ENCODE results near the gene NR4A3. TPM values are rescaled to one million over a fixed set of nuclear protein-coding genes. Genes with fewer than 3 reads are reported as not detected.
"Not testable (repeated sequence)": the region's sequence is repeated elsewhere in the genome, so short reads cannot be mapped to it uniquely, and the experiment has no call there.

NR4A3 gene
- total and polyA plus RNA-seq, 9 donors = 0.40 to 3.2 (median 0.86) TPM

- H3K36me3 ChIP-seq (ENCODE audit: control insufficient read depth, insufficient read depth, low read length) = no peaks in the 10 kb centered on the region
- no peak overlapping the region for H3K4me3 ChIP-seq (ENCODE audit: low read length)
- no peaks in the 10 kb centered on the region for H3K27me3 ChIP-seq (ENCODE audit: control insufficient read depth, insufficient read depth, low read length)
- no peak overlapping the region for H3K27ac ChIP-seq (ENCODE audit: low read length)
- DNase-seq = no peak
- no peaks in the 10 kb centered on the region for H3K9me3 ChIP-seq (replicated peaks; ENCODE audit: control insufficient read depth, low read depth, low read length)
- no peaks in the 10 kb centered on the region for H3K4me1 ChIP-seq (ENCODE audit: control insufficient read depth, insufficient read depth, low read length)
- 67% methylated on average over 1 of the region's 2 CpGs for WGBS (ENCODE audit: insufficient coverage)
Measured at GRCh38 chr9:99851500-99851822, 29.8 kb downstream of the NR4A3 start.

- WGBS (ENCODE audit: insufficient coverage) = no CpG with 5 or more reads among the region's 4 CpGs
- no peaks in the 10 kb centered on the region for H3K27me3 ChIP-seq (ENCODE audit: control insufficient read depth, insufficient read depth, low read length)
- no peaks in the 10 kb centered on the region for H3K36me3 ChIP-seq (ENCODE audit: control insufficient read depth, insufficient read depth, low read length)
- no peak overlapping the region for H3K4me3 ChIP-seq (ENCODE audit: low read length)
- DNase-seq = no peak
- H3K4me1 ChIP-seq (ENCODE audit: control insufficient read depth, insufficient read depth, low read length) = no peaks in the 10 kb centered on the region
- no peak overlapping the region for H3K27ac ChIP-seq (ENCODE audit: low read length)
- no peaks in the 10 kb centered on the region for H3K9me3 ChIP-seq (replicated peaks; ENCODE audit: control insufficient read depth, low read depth, low read length)
Measured at GRCh38 chr9:99852617-99853016, 30.9 kb downstream of the NR4A3 start.

GRCh38 chr9:99855467-99856176 is 33.9 kb downstream of the NR4A3 start:
- Histone ChIP-seq H3K27me3 (ENCODE audit: control insufficient read depth, insufficient read depth, low read length) (no peaks in the 10 kb centered on the region), H3K4me1 (ENCODE audit: control insufficient read depth, insufficient read depth, low read length) (peaks cover 3% of the 10 kb centered on the region), H3K27ac (ENCODE audit: low read length) (no peak overlapping the region), H3K4me3 (ENCODE audit: low read length) (no peak overlapping the region), H3K36me3 (ENCODE audit: control insufficient read depth, insufficient read depth, low read length) (no peaks in the 10 kb centered on the region), H3K9me3 (replicated peaks; ENCODE audit: control insufficient read depth, low read depth, low read length) (no peaks in the 10 kb centered on the region)
- no CpG with 5 or more reads among the region's 8 CpGs for WGBS (ENCODE audit: insufficient coverage)
- DNase-seq = no peak

- no CpG with 5 or more reads among the region's 3 CpGs for WGBS (ENCODE audit: insufficient coverage)
- not testable (repeated sequence) for H3K4me3 ChIP-seq (ENCODE audit: low read length); H3K27me3 ChIP-seq (ENCODE audit: control insufficient read depth, insufficient read depth, low read length); H3K4me1 ChIP-seq (ENCODE audit: control insufficient read depth, insufficient read depth, low read length); H3K9me3 ChIP-seq (replicated peaks; ENCODE audit: control insufficient read depth, low read depth, low read length); H3K36me3 ChIP-seq (ENCODE audit: control insufficient read depth, insufficient read depth, low read length); H3K27ac ChIP-seq (ENCODE audit: low read length); DNase-seq
Measured at GRCh38 chr9:99857576-99857975, 35.9 kb downstream of the NR4A3 start.

DNA sequence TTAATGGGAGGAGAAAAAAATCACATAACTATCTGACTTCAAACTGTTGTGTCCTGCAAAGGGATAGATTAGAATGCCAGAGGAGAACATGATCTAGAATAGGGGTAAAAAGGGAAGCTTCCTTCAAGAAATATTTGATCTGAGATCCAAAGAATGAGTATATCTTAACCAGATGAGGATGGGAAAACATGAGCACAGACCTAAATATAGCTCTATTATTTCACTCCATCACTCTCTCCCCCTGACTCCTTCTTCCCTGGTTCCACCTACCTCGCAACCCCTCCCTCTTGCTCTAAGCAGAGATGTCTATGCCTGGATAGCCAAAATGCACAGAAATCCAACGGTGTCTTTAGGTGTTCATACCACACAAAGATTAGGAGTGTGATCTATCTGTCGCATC is 36.4 kb downstream of the NR4A3 start:
- DNase-seq = no peak
- no peaks in the 10 kb centered on the region for H3K27me3 ChIP-seq (ENCODE audit: control insufficient read depth, insufficient read depth, low read length)
- no peak overlapping the region for H3K4me3 ChIP-seq (ENCODE audit: low read length)
- H3K9me3 ChIP-seq (replicated peaks; ENCODE audit: control insufficient read depth, low read depth, low read length) = no peaks in the 10 kb centered on the region
- no peak overlapping the region for H3K27ac ChIP-seq (ENCODE audit: low read length)
- H3K4me1 ChIP-seq (ENCODE audit: control insufficient read depth, insufficient read depth, low read length) = peaks cover 3% of the 10 kb centered on the region
- no peaks in the 10 kb centered on the region for H3K36me3 ChIP-seq (ENCODE audit: control insufficient read depth, insufficient read depth, low read length)
- WGBS (ENCODE audit: insufficient coverage) = no CpG with 5 or more reads among the region's 3 CpGs

GRCh38 chr9:99859243-99859980 is 37.7 kb downstream of the NR4A3 start:
- Histone ChIP-seq H3K9me3 (replicated peaks; ENCODE audit: control insufficient read depth, low read depth, low read length) (no peaks in the 10 kb centered on the region), H3K4me3 (ENCODE audit: low read length) (no peak overlapping the region), H3K36me3 (ENCODE audit: control insufficient read depth, insufficient read depth, low read length) (no peaks in the 10 kb centered on the region), H3K4me1 (ENCODE audit: control insufficient read depth, insufficient read depth, low read length) (peaks cover 3% of the 10 kb centered on the region), H3K27ac (ENCODE audit: low read length) (no peak overlapping the region), H3K27me3 (ENCODE audit: control insufficient read depth, insufficient read depth, low read length) (no peaks in the 10 kb centered on the region)
- no CpG with 5 or more reads among the region's 5 CpGs for WGBS (ENCODE audit: insufficient coverage)
- DNase-seq = peak; percentile 73

DNA sequence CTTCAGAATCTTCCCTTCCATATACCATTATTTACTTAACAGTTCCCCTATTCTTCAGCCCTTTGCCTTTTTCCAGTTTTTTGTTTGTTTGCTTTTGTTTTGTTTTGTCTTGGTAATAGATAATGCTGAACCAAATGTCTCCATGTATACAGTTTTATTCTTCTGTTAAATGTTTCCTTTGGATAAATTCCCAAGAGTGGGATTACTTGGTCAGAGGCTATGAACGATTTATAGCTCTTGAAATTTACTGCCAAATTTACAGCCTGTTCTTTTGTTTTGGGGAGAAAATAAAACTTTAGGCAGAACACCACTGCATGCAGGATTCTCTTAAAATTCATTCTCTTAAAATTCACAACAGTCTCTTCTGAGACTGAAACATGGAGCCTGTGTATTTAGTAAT is 38.6 kb downstream of the NR4A3 start:
- no CpG with 5 or more reads among the region's 1 CpG for WGBS (ENCODE audit: insufficient coverage)
- H3K9me3 ChIP-seq (replicated peaks; ENCODE audit: control insufficient read depth, low read depth, low read length) = no peaks in the 10 kb centered on the region
- no peaks in the 10 kb centered on the region for H3K27me3 ChIP-seq (ENCODE audit: control insufficient read depth, insufficient read depth, low read length)
- H3K4me3 ChIP-seq (ENCODE audit: low read length) = no peak overlapping the region
- no peak overlapping the region for H3K27ac ChIP-seq (ENCODE audit: low read length)
- peak; percentile 74 for DNase-seq
- H3K36me3 ChIP-seq (ENCODE audit: control insufficient read depth, insufficient read depth, low read length) = no peaks in the 10 kb centered on the region
- peaks cover 3% of the 10 kb centered on the region for H3K4me1 ChIP-seq (ENCODE audit: control insufficient read depth, insufficient read depth, low read length)

DNA sequence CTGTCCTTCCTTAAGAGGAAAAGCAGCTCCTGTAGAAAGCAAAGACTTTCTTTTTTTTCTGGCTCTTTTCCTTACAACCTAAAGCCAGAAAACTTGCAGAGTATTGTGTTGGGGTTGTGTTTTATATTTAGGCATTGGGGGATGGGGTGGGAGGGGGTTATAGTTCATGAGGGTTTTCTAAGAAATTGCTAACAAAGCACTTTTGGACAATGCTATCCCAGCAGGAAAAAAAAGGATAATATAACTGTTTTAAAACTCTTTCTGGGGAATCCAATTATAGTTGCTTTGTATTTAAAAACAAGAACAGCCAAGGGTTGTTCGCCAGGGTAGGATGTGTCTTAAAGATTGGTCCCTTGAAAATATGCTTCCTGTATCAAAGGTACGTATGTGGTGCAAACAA is 42.3 kb downstream of the NR4A3 start:
- Histone ChIP-seq H3K9me3 (replicated peaks; ENCODE audit: control insufficient read depth, low read depth, low read length) (no peaks in the 10 kb centered on the region), H3K36me3 (ENCODE audit: control insufficient read depth, insufficient read depth, low read length) (no peaks in the 10 kb centered on the region), H3K27ac (ENCODE audit: low read length) (no peak overlapping the region), H3K4me1 (ENCODE audit: control insufficient read depth, insufficient read depth, low read length) (peaks cover 3% of the 10 kb centered on the region), H3K27me3 (ENCODE audit: control insufficient read depth, insufficient read depth, low read length) (no peaks in the 10 kb centered on the region), H3K4me3 (ENCODE audit: low read length) (no peak overlapping the region)
- DNase-seq = peak; percentile 22
- no CpG with 5 or more reads among the region's 2 CpGs for WGBS (ENCODE audit: insufficient coverage)

- no peaks in the 10 kb centered on the region for H3K27me3 ChIP-seq (ENCODE audit: control insufficient read depth, insufficient read depth, low read length)
- no peaks in the 10 kb centered on the region for H3K36me3 ChIP-seq (ENCODE audit: control insufficient read depth, insufficient read depth, low read length)
- no peaks in the 10 kb centered on the region for H3K4me1 ChIP-seq (ENCODE audit: control insufficient read depth, insufficient read depth, low read length)
- no peaks in the 10 kb centered on the region for H3K9me3 ChIP-seq (replicated peaks; ENCODE audit: control insufficient read depth, low read depth, low read length)
- no peak overlapping the region for H3K4me3 ChIP-seq (ENCODE audit: low read length)
- DNase-seq = no peak
- no peak overlapping the region for H3K27ac ChIP-seq (ENCODE audit: low read length)
- WGBS (ENCODE audit: insufficient coverage) = no CpG with 5 or more reads among the region's 2 CpGs
Measured at GRCh38 chr9:99866398-99866797, 44.7 kb downstream of the NR4A3 start.

DNA sequence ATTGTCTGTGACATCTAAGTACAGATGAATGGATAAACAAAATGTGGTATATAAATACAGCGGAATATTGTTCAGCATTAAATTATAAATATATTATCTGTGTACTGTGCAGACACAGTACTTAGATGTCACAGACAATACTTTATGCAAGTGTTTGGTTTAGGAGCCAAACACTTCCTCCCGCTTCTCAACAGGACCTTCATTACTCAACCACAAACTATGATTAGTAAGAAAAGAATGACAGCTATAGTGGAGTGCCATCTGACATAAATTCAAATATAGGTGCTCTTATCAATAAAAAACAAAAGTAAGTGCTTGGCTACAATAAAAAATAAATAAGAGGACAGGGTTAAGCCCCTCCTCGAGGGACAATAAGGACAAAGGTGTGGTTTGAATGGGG is 45.9 kb downstream of the NR4A3 start:
- Histone ChIP-seq H3K27ac (ENCODE audit: low read length) (no peak overlapping the region), H3K27me3 (ENCODE audit: control insufficient read depth, insufficient read depth, low read length) (no peaks in the 10 kb centered on the region), H3K9me3 (replicated peaks; ENCODE audit: control insufficient read depth, low read depth, low read length) (no peaks in the 10 kb centered on the region), H3K4me1 (ENCODE audit: control insufficient read depth, insufficient read depth, low read length) (no peaks in the 10 kb centered on the region), H3K4me3 (ENCODE audit: low read length) (no peak overlapping the region), H3K36me3 (ENCODE audit: control insufficient read depth, insufficient read depth, low read length) (no peaks in the 10 kb centered on the region)
- no CpG with 5 or more reads among the region's 3 CpGs for WGBS (ENCODE audit: insufficient coverage)
- no peak for DNase-seq
